GM20000 (cell line): ENCODE data around the gene HOXD13.

Experiments used
- DNase-seq: peaks from one replicate; pipeline ENCODE4 v3.0.0; 2012; ENCODE audit warnings: low spot score
- TF ChIP-seq, protein P1 (sequence below): IDR thresholded peaks from 2 replicates; pipeline ENCODE4 v1.5.1; 2012; ENCODE audit warnings: mild to moderate bottlenecking, control low read depth; ENCODE audit errors: extremely low read depth, missing control alignments

The HOXD13 gene

DNA sequence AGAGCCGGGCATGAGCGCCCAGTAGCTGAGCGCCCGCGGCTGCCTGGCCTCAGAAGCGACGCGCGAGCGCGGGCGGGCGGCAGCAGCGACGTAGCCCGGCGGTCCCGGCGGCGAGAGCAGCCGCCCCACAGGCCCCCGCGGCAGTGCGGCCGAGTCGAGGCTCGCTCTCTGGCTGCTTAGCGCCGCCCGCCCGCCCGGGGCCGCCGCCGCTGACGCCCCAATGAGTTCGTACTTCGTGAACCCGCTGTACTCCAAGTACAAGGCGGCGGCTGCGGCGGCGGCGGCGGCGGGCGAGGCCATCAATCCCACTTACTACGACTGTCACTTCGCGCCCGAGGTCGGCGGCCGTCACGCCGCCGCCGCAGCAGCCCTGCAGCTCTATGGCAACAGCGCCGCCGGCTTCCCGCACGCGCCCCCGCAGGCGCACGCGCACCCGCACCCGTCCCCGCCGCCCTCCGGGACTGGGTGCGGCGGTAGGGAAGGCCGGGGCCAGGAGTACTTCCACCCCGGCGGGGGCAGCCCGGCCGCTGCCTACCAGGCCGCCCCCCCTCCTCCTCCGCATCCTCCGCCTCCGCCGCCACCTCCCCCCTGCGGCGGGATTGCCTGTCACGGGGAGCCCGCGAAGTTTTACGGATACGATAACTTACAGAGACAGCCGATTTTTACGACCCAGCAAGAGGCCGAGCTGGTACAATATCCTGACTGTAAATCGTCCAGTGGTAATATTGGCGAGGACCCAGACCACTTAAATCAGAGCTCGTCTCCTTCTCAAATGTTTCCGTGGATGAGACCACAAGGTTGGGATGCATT is 37.8 kb downstream of the HOXD13 start:
- no peak for DNase-seq
- TF ChIP-seq, protein P1, sequence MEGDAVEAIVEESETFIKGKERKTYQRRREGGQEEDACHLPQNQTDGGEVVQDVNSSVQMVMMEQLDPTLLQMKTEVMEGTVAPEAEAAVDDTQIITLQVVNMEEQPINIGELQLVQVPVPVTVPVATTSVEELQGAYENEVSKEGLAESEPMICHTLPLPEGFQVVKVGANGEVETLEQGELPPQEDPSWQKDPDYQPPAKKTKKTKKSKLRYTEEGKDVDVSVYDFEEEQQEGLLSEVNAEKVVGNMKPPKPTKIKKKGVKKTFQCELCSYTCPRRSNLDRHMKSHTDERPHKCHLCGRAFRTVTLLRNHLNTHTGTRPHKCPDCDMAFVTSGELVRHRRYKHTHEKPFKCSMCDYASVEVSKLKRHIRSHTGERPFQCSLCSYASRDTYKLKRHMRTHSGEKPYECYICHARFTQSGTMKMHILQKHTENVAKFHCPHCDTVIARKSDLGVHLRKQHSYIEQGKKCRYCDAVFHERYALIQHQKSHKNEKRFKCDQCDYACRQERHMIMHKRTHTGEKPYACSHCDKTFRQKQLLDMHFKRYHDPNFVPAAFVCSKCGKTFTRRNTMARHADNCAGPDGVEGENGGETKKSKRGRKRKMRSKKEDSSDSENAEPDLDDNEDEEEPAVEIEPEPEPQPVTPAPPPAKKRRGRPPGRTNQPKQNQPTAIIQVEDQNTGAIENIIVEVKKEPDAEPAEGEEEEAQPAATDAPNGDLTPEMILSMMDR: no peak

DNA sequence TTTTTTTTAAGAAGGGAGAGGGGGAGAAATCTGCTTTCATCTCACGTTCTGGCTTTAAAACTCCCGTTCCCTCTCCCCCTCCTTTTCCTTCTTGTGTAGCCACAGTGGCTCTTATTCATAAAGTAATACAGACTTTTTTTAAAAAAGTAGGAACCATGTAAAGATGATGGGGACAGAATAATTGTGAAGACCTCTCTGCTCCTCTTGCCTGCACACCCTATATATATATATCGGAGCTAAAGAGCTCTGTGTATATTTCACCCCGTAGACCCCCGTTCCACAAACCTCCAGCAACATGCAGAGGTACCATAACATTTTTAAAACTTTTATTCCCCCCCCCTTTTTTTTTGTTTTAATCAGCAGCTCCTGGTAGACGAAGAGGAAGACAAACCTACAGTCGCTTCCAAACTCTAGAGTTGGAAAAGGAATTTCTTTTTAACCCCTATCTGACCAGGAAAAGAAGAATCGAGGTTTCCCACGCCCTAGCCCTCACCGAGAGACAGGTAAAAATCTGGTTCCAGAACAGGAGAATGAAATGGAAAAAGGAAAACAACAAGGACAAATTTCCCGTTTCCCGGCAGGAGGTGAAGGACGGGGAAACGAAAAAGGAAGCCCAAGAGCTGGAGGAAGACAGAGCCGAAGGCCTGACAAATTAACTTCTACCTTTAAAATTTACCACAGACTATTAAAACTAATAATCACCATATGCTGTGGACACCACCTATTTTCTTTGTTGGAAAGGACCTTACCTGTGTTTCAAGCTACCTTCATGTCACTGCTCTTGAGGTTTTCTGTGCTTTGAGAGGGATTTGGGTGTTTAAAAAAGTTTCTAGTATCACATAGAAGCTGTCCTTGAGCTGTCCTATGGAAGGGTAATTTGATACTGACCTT is 38.7 kb downstream of the HOXD13 start:
- TF ChIP-seq, protein P1: no peak
- DNase-seq: no peak

GRCh38 chr2:176131848-176132158 is 39.3 kb downstream of the HOXD13 start:
- TF ChIP-seq, protein P1: no peak
- DNase-seq: no peak

- TF ChIP-seq, protein P1: no peak
- DNase-seq: no peak
Measured at GRCh38 chr2:176132205-176133171, 40.0 kb downstream of the HOXD13 start.

DNA sequence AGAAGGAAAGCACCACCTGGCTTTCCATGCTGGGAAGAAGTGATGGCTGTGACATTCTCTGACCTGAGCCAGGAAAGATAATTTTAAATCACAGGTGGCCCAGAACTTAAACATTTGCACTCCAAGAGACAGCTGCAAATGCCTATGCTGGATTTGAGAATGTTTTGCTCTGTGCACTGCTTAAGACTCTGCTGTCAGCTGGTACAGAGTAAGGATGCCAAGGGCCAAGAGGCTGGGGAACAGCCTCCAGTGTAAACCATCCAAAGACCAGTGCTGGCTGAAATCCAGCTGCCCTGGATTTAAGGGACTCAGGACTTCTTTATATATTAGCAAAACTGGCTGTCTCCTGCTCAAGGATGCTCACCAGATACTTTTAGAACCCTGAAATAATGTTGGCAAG is 40.9 kb downstream of the HOXD13 start:
- TF ChIP-seq, protein P1: no peak
- no peak for DNase-seq

DNA sequence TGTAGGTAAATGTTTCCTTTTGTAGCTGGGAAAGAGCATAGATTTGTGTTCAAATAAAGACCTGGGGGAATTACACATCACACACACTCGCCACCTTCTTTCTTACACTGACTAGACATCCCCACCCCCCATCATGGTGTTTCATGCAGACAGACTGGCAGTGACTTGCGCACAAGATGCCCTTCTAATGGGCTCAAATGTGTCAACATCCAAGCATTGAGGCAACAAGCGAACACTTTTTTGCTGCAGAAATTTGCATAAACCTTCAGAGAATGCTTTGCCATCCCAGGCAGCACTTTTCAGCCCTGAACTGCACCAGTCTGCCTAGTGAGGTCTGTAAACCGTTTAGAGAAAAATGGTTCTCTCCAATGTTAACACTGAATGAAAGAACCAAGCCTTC is 41.5 kb downstream of the HOXD13 start:
- DNase-seq: no peak
- TF ChIP-seq, protein P1: no peak

DNA sequence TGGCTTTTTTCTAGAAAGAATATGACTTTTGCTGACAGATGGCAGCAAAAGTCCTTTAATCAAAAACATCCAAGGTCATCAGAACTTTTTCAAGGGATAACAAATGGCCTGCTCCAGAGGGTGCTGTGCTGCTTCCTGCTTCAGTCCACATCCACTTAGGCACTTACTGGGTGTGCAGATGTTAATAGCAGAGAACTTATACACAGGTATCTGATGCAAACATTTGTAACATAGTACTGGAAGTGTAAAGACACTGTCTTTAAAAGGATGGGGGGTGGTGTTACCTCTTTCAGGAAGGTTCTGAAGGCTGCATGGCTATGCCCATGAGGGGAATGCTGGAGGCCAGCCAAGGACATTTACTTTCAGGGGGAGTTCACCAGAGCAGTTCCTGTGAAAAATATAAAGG is 42.5 kb downstream of the HOXD13 start:
- TF ChIP-seq, protein P1: no peak
- no peak for DNase-seq
